Endodermal cell (in vitro differentiated cells): Measurements from ENCODE around the gene EVI5L. TPM values are rescaled to one million over a fixed set of nuclear protein-coding genes. Genes with fewer than 3 reads are reported as not detected.

Experiments
- DNase-seq: peaks from one replicate; pipeline ENCODE4 v3.0.0-alpha.2; 2017
- H3K27ac ChIP-seq: 2 replicates; pipeline ENCODE4 v1.5.1; 2013; ENCODE audit warnings: mild to moderate bottlenecking, low read depth, low read length, moderate library complexity
- H3K27me3 ChIP-seq: 2 replicates; pipeline ENCODE4 v1.6.1; 2013; ENCODE audit warnings: mild to moderate bottlenecking, low read length, moderate library complexity; ENCODE audit not compliant: insufficient read depth, control insufficient read depth, poor library complexity, severe bottlenecking
- H3K36me3 ChIP-seq: 2 replicates; pipeline ENCODE4 v1.7.0; 2013; ENCODE audit warnings: mild to moderate bottlenecking, low read length, moderate library complexity; ENCODE audit not compliant: control insufficient read depth, insufficient read depth
- H3K4me1 ChIP-seq: one replicate; pipeline ENCODE4 v1.7.0; 2013; ENCODE audit warnings: low read length; ENCODE audit not compliant: control insufficient read depth, insufficient read depth
- H3K4me3 ChIP-seq: 2 replicates; pipeline ENCODE4 v1.5.1; 2013; ENCODE audit warnings: mild to moderate bottlenecking, low read length, moderate library complexity
- H3K9ac ChIP-seq: 2 replicates; pipeline ENCODE4 v1.6.1; 2013; ENCODE audit warnings: mild to moderate bottlenecking, low read length, moderate library complexity; ENCODE audit not compliant: poor library complexity, severe bottlenecking; ENCODE audit errors: extremely low read depth
- H3K9me3 ChIP-seq: 2 replicates; pipeline ENCODE4 v1.6.1; 2013; ENCODE audit warnings: mild to moderate bottlenecking, low read length, moderate library complexity; ENCODE audit not compliant: control insufficient read depth
- H3K27ac Mint-ChIP-seq: 2 replicates; pipeline ENCODE4 v1.8.0; 2020; ENCODE audit warnings: mixed read lengths
- H3K27me3 Mint-ChIP-seq: 2 replicates; pipeline ENCODE4 v1.8.0; 2021; ENCODE audit warnings: mild to moderate bottlenecking, mixed read lengths; ENCODE audit not compliant: insufficient read depth
- H3K36me3 Mint-ChIP-seq: 2 replicates; pipeline ENCODE4 v1.8.0; 2020; ENCODE audit warnings: low read depth, mixed read lengths
- H3K4me1 Mint-ChIP-seq: 2 replicates; pipeline ENCODE4 v1.8.0; 2020; ENCODE audit warnings: mixed read lengths
- H3K4me3 Mint-ChIP-seq: 2 replicates; pipeline ENCODE4 v1.8.0; 2020; ENCODE audit warnings: mild to moderate bottlenecking, moderate library complexity, mixed read lengths
- H3K9me3 Mint-ChIP-seq: 2 replicates; pipeline ENCODE4 v1.8.0; 2020; ENCODE audit warnings: mild to moderate bottlenecking, mixed read lengths
- CTCF ChIP-seq: fragments of 200-600 bp; sonication (generic); conservative IDR thresholded peaks from 2 replicates; pipeline ENCODE4 v1.5.0; 2021; ENCODE audit warnings: antibody characterized with exemption, mild to moderate bottlenecking
- WGBS, 2 experiments: methylation state at CpG; one replicate each; pipeline versions ENCODE4 v1.1.5 to v1.1.7; 2013; ENCODE audit warnings: missing lambda C conversion rate in 2 of 2, mixed read lengths in 1 of 2; ENCODE audit not compliant: insufficient coverage in 1 of 2, insufficient read length in 1 of 2; 5-methylcytosine and 5-hydroxymethylcytosine counted together
- total RNA-seq, 2 donors: library from RNA; stranded (reverse); fragmentation: NEBNext Ultra II Directional in 1 of 2; extraction: Animal tissue kit (Norgen Biotek cat#: 25700) in 1 of 2; gene quantifications; 2 replicates in 1 of 2; 3 replicates in 1 of 2; pipeline ENCODE4 v1.2.1, GENCODE V29; 2021

Gene EVI5L
- total RNA-seq, 2 donors from 2014 or later = 6.4 to 9.2 TPM

- Histone ChIP-seq H3K9me3 (no peaks in the 10 kb centered on the region), H3K27me3 (peaks cover 31% of the 10 kb centered on the region), H3K36me3 (peaks cover 15% of the 10 kb centered on the region), H3K4me1 (no peaks in the 10 kb centered on the region), H3K27ac (no peak overlapping the region), H3K9ac (no peak overlapping the region), H3K4me3 (no peak overlapping the region)
- 95 to 96% methylated on average over 8 to 36 of the region's 39 CpGs for WGBS, 2 experiments
- DNase-seq = no peak
- Mint-ChIP-seq H3K9me3 (no peaks in the 10 kb centered on the region), H3K4me1 (peaks cover under 1% of the 10 kb centered on the region), H3K4me3 (no peak overlapping the region), H3K27me3 (peaks cover 35% of the 10 kb centered on the region), H3K27ac (no peak overlapping the region), H3K36me3 (peaks cover 17% of the 10 kb centered on the region)
- TF ChIP-seq CTCF = no peak
These were observed 82.9 kb downstream of the EVI5L start for GRCh38 chr19:7912697-7913564.

DNA sequence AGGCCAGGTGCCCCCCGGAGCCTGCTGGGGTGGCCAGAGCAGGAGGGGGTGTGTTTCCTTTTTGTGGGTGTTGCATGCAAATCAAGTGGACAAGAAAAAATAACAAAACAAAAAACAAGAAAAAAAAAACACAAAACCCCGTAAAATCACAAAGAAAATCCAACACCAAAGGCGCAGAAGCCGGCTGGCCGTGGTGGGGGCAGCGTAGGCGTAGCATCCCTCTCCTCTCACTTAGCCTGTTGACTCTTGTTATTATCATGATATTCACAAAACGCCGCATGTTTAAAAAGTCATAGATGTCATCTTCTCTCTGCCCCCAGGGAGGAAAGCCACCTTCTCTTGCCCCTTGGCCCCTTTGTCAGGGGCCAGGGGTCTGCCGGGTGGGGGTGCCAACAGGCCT is 83.6 kb downstream of the EVI5L start:
- Histone ChIP-seq H3K9me3 (no peaks in the 10 kb centered on the region), H3K27me3 (peaks cover 39% of the 10 kb centered on the region), H3K4me3 (no peak overlapping the region), H3K9ac (no peak overlapping the region), H3K27ac (no peak overlapping the region), H3K36me3 (peaks cover 15% of the 10 kb centered on the region), H3K4me1 (no peaks in the 10 kb centered on the region)
- Mint-ChIP-seq H3K27ac (no peak overlapping the region), H3K36me3 (peaks cover 17% of the 10 kb centered on the region), H3K9me3 (no peaks in the 10 kb centered on the region), H3K4me1 (peaks cover 2% of the 10 kb centered on the region), H3K4me3 (no peak overlapping the region), H3K27me3 (peaks cover 42% of the 10 kb centered on the region)
- WGBS, 2 experiments = 85 to 94% methylated on average over 7 to 10 of the region's 10 CpGs
- DNase-seq = no peak
- TF ChIP-seq CTCF = no peak

GRCh38 chr19:7914099-7914498 is 84.1 kb downstream of the EVI5L start:
- Mint-ChIP-seq H3K27me3 (peaks cover 45% of the 10 kb centered on the region), H3K4me1 (peaks cover 2% of the 10 kb centered on the region), H3K27ac (no peak overlapping the region), H3K9me3 (no peaks in the 10 kb centered on the region), H3K36me3 (peaks cover 17% of the 10 kb centered on the region), H3K4me3 (no peak overlapping the region)
- no peak for DNase-seq
- Histone ChIP-seq H3K4me3 (no peak overlapping the region), H3K9me3 (no peaks in the 10 kb centered on the region), H3K27me3 (peaks cover 43% of the 10 kb centered on the region), H3K9ac (no peak overlapping the region), H3K36me3 (peaks cover 15% of the 10 kb centered on the region), H3K27ac (no peak overlapping the region), H3K4me1 (no peaks in the 10 kb centered on the region)
- TF ChIP-seq CTCF = no peak
- 84% methylated on average over 9 of the region's 12 CpGs; no CpG with 5 or more reads in 1 of the 2 experiments for WGBS, 2 experiments

Other genes starting within 250 kb of the EVI5L start
- 10 to 100 TPM; 65.5 to 76.8 TPM for gene CAMSAP3, start 234.4 kb upstream of the EVI5L start, total RNA-seq
- gene XAB2, start 200.7 kb upstream of the EVI5L start, total RNA-seq = 10 to 100 TPM; 44.3 to 46.6 TPM
- 100 to 1,000 TPM; 149 to 182 TPM for gene PET100, start 200.4 kb upstream of the EVI5L start, total RNA-seq
- under 1 TPM in 1 of 2 donors, not detected in 1; 0.55 TPM for gene PCP2, start 196.5 kb upstream of the EVI5L start, total RNA-seq
- 100 to 1,000 TPM; 119 to 126 TPM for gene STXBP2, start 193.1 kb upstream of the EVI5L start, total RNA-seq
- gene RETN, start 161.2 kb upstream of the EVI5L start, total RNA-seq = not detected
- not detected for gene MCEMP1, start 153.1 kb upstream of the EVI5L start, total RNA-seq
- gene TRAPPC5, start 149.4 kb upstream of the EVI5L start, total RNA-seq = 10 to 100 TPM; 64.6 to 93.1 TPM
- not detected for gene FCER2, start 128.1 kb upstream of the EVI5L start, total RNA-seq
- gene CLEC4G, start 98.1 kb upstream of the EVI5L start, total RNA-seq = not detected
- not detected for gene CD209, start 82.7 kb upstream of the EVI5L start, total RNA-seq
- not detected for gene CLEC4M, start 67.0 kb upstream of the EVI5L start, total RNA-seq
- gene PRR36, start 44.2 kb downstream of the EVI5L start, total RNA-seq = 10 to 100 TPM in 1 of 2 donors, 1 to 10 TPM in 1; 9.5 to 20.2 TPM
- gene LRRC8E, start 58.3 kb downstream of the EVI5L start, total RNA-seq = 1 to 10 TPM; 2.8 to 3.4 TPM
- 10 to 100 TPM; 33.4 to 40.0 TPM for gene MAP2K7, start 73.7 kb downstream of the EVI5L start, total RNA-seq
- gene TGFBR3L, start 84.6 kb downstream of the EVI5L start, total RNA-seq = 1 to 10 TPM in 1 of 2 donors, under 1 TPM in 1; 0.84 to 2.2 TPM
- gene SNAPC2, start 90.1 kb downstream of the EVI5L start, total RNA-seq = 10 to 100 TPM; 11.9 to 14.2 TPM
- gene CTXN1, start 95.9 kb downstream of the EVI5L start, total RNA-seq = 10 to 100 TPM; 60.1 to 87.2 TPM
- 10 to 100 TPM; 78.1 to 80.0 TPM for gene TIMM44, start 113.4 kb downstream of the EVI5L start, total RNA-seq
- 100 to 1,000 TPM; 123 to 149 TPM for gene ELAVL1, start 175.4 kb downstream of the EVI5L start, total RNA-seq
- not detected for gene CCL25, start 222.5 kb downstream of the EVI5L start, total RNA-seq